Measurements from ENCODE around the gene VAV1. TPM values are rescaled to one million over a fixed set of nuclear protein-coding genes. Genes with fewer than 3 reads are reported as not detected.
"Not testable (repeated sequence)": the region's sequence is repeated elsewhere in the genome, so short reads cannot be mapped to it uniquely, and the experiment has no call there.

Gene VAV1
- total RNA-seq, 4 donors from 2014 or later: 4.0 to 16.2 (median 5.8) TPM

GRCh38 chr19:6744381-6745301 lies 27.9 kb upstream of the VAV1 start:
- Histone ChIP-seq H3K9me3 (no peaks in the 10 kb centered on the region), H3K36me3 (peaks cover 4 to 62% (median 8%) of the 10 kb centered on the region in 3 donors), H3K27me3 (no peaks in the 10 kb centered on the region), H3K4me3 (peak overlapping the region in 1 of 4 donors; percentile 22), H3K4me1 (peaks cover 0 to 52% (median 21%) of the 10 kb centered on the region in 4 donors), H3K27ac (peak overlapping the region; percentile 47 to 97 (median 73))
- TF ChIP-seq POLR2A (IDR thresholded peaks at IDR 0.05): no peak
- peak in 2 of 5 experiments; percentile 10 to 49 for TF ChIP-seq CTCF (IDR thresholded peaks at IDR 0.05)
- peak; percentile 53 to 76 for TF ChIP-seq EP300 (IDR thresholded peaks at IDR 0.05)
- peak; percentile 79 to 84 for DNase-seq (ENCODE audit: low spot score in 2 of 2)
- 14 to 29% methylated on average over 32 of the region's 41 CpGs for whole genome bisulfite sequencing, 2 donors

- no peaks in the 10 kb centered on the region for H3K27me3 ChIP-seq
- H3K9me3 ChIP-seq: no peaks in the 10 kb centered on the region
- TF ChIP-seq POLR2A (IDR thresholded peaks at IDR 0.05) (no peak), CTCF (IDR thresholded peaks at IDR 0.05) (no peak), EP300 (IDR thresholded peaks at IDR 0.05) (no peak)
- H3K4me1 ChIP-seq: peaks cover 0 to 58% (median 21%) of the 10 kb centered on the region in 4 donors
- 89 to 94% methylated on average over 20 to 22 of the region's 24 CpGs for WGBS, 2 donors
- no peak overlapping the region for H3K4me3 ChIP-seq
- H3K36me3 ChIP-seq: peaks cover 4 to 76% (median 22%) of the 10 kb centered on the region in 3 donors
- DNase-seq (ENCODE audit: low spot score in 2 of 2): no peak
- H3K27ac ChIP-seq: peak overlapping the region in 2 of 4 donors; percentile 73 to 97
Observed at GRCh38 chr19:6745965-6746364, 26.5 kb upstream of the VAV1 start.

- H3K27me3 ChIP-seq; H3K27ac ChIP-seq; H3K9me3 ChIP-seq; H3K4me3 ChIP-seq; DNase-seq (ENCODE audit: low spot score in 2 of 2): not testable (repeated sequence)
- Histone ChIP-seq H3K4me1 (peaks cover 0 to 42% (median 27%) of the 10 kb centered on the region in 4 donors), H3K36me3 (peaks cover 4 to 83% (median 22%) of the 10 kb centered on the region in 3 donors)
- WGBS, 2 donors: 85 to 91% methylated on average over 10 of the region's 10 CpGs
Observed at GRCh38 chr19:6748543-6748942, 24.0 kb upstream of the VAV1 start.

- TF ChIP-seq EP300 (IDR thresholded peaks at IDR 0.05): no peak
- no peak for TF ChIP-seq POLR2A (IDR thresholded peaks at IDR 0.05)
- Histone ChIP-seq H3K27me3 (no peaks in the 10 kb centered on the region), H3K27ac (peak overlapping the region in 2 of 4 donors; percentile 37 to 42), H3K36me3 (peaks cover 4 to 73% (median 22%) of the 10 kb centered on the region in 3 donors), H3K4me3 (no peak overlapping the region), H3K4me1 (peaks cover 0 to 31% (median 15%) of the 10 kb centered on the region in 4 donors), H3K9me3 (no peaks in the 10 kb centered on the region)
- DNase-seq (ENCODE audit: low spot score in 2 of 2): no peak
- 42 to 62% methylated on average over 20 of the region's 20 CpGs for WGBS, 2 donors
Observed at GRCh38 chr19:6750062-6750461, 22.4 kb upstream of the VAV1 start.

- no peaks in the 10 kb centered on the region for H3K27me3 ChIP-seq
- H3K27ac ChIP-seq: no peak overlapping the region
- 88 to 90% methylated on average over 16 of the region's 16 CpGs for WGBS, 2 donors
- no peak for DNase-seq (ENCODE audit: low spot score in 2 of 2)
- H3K4me3 ChIP-seq: no peak overlapping the region
- peaks cover 0 to 23% (median 9%) of the 10 kb centered on the region in 4 donors for H3K4me1 ChIP-seq
- H3K36me3 ChIP-seq: peaks cover 4 to 65% (median 22%) of the 10 kb centered on the region in 3 donors
- TF ChIP-seq EP300 (IDR thresholded peaks at IDR 0.05): no peak
- TF ChIP-seq POLR2A (IDR thresholded peaks at IDR 0.05): no peak
- no peak for TF ChIP-seq CTCF (IDR thresholded peaks at IDR 0.05)
- no peaks in the 10 kb centered on the region for H3K9me3 ChIP-seq
Observed at GRCh38 chr19:6751189-6751588, 21.3 kb upstream of the VAV1 start.

All from tibial nerve (tissue), 4 donors.